Measurements from ENCODE around the gene CSTF2T.

The CSTF2T gene

GRCh38 chr10:51716981-51717380 lies 17.6 kb upstream of the CSTF2T start:
- no peaks in the 10 kb centered on the region for H3K36me3 ChIP-seq (ENCODE audit: control insufficient read depth, insufficient read depth, low read length)
- H3K4me1 ChIP-seq (ENCODE audit: control insufficient read depth, insufficient read depth, low read length), result peaks cover 5% of the 10 kb centered on the region; the same call in 1 of the 2 replicates
- H3K27me3 ChIP-seq (ENCODE audit: control insufficient read depth, insufficient read depth, low read length), result no peaks in the 10 kb centered on the region
- no peak overlapping the region for H3K27ac ChIP-seq (ENCODE audit: low read depth, low read length)
- no peak overlapping the region for H3K4me3 ChIP-seq (ENCODE audit: low read depth, low read length)
- H3K9me3 ChIP-seq (ENCODE audit: control insufficient read depth, insufficient read depth, low read length), result no peaks in the 10 kb centered on the region
- no peak overlapping the region for H3K9ac ChIP-seq (ENCODE audit: low read depth, low read length)

GRCh38 chr10:51711519-51711891 lies 12.1 kb upstream of the CSTF2T start:
- H3K9ac ChIP-seq (ENCODE audit: low read depth, low read length), result no peak overlapping the region
- peaks cover 13% of the 10 kb centered on the region for H3K4me1 ChIP-seq (ENCODE audit: control insufficient read depth, insufficient read depth, low read length)
- no peaks in the 10 kb centered on the region for H3K9me3 ChIP-seq (ENCODE audit: control insufficient read depth, insufficient read depth, low read length)
- H3K27ac ChIP-seq (ENCODE audit: low read depth, low read length), result no peak overlapping the region
- no peaks in the 10 kb centered on the region for H3K36me3 ChIP-seq (ENCODE audit: control insufficient read depth, insufficient read depth, low read length)
- no peaks in the 10 kb centered on the region for H3K27me3 ChIP-seq (ENCODE audit: control insufficient read depth, insufficient read depth, low read length)
- H3K4me3 ChIP-seq (ENCODE audit: low read depth, low read length), result no peak overlapping the region

GRCh38 chr10:51709324-51709972 lies 10.1 kb upstream of the CSTF2T start:
- Histone ChIP-seq H3K27ac (ENCODE audit: low read depth, low read length) (no peak overlapping the region), H3K36me3 (ENCODE audit: control insufficient read depth, insufficient read depth, low read length) (no peaks in the 10 kb centered on the region), H3K4me1 (ENCODE audit: control insufficient read depth, insufficient read depth, low read length) (peaks cover 13% of the 10 kb centered on the region), H3K9me3 (ENCODE audit: control insufficient read depth, insufficient read depth, low read length) (no peaks in the 10 kb centered on the region), H3K9ac (ENCODE audit: low read depth, low read length) (no peak overlapping the region), H3K4me3 (ENCODE audit: low read depth, low read length) (no peak overlapping the region), H3K27me3 (ENCODE audit: control insufficient read depth, insufficient read depth, low read length) (no peaks in the 10 kb centered on the region)

GRCh38 chr10:51708609-51709008 lies 9.2 kb upstream of the CSTF2T start:
- H3K4me3 ChIP-seq (ENCODE audit: low read depth, low read length), result no peak overlapping the region
- H3K9me3 ChIP-seq (ENCODE audit: control insufficient read depth, insufficient read depth, low read length), result no peaks in the 10 kb centered on the region
- H3K27me3 ChIP-seq (ENCODE audit: control insufficient read depth, insufficient read depth, low read length), result no peaks in the 10 kb centered on the region
- H3K4me1 ChIP-seq (ENCODE audit: control insufficient read depth, insufficient read depth, low read length), result peaks cover 13% of the 10 kb centered on the region
- no peaks in the 10 kb centered on the region for H3K36me3 ChIP-seq (ENCODE audit: control insufficient read depth, insufficient read depth, low read length)
- H3K9ac ChIP-seq (ENCODE audit: low read depth, low read length), result no peak overlapping the region
- H3K27ac ChIP-seq (ENCODE audit: low read depth, low read length), result no peak overlapping the region

GRCh38 chr10:51707821-51708424 lies 8.5 kb upstream of the CSTF2T start:
- Histone ChIP-seq H3K4me3 (ENCODE audit: low read depth, low read length) (no peak overlapping the region), H3K4me1 (ENCODE audit: control insufficient read depth, insufficient read depth, low read length) (peaks cover 13% of the 10 kb centered on the region), H3K9me3 (ENCODE audit: control insufficient read depth, insufficient read depth, low read length) (no peaks in the 10 kb centered on the region), H3K9ac (ENCODE audit: low read depth, low read length) (no peak overlapping the region), H3K36me3 (ENCODE audit: control insufficient read depth, insufficient read depth, low read length) (no peaks in the 10 kb centered on the region), H3K27ac (ENCODE audit: low read depth, low read length) (no peak overlapping the region), H3K27me3 (ENCODE audit: control insufficient read depth, insufficient read depth, low read length) (no peaks in the 10 kb centered on the region)

GRCh38 chr10:51707392-51707791 lies 8.0 kb upstream of the CSTF2T start:
- Histone ChIP-seq H3K4me3 (ENCODE audit: low read depth, low read length) (no peak overlapping the region), H3K9ac (ENCODE audit: low read depth, low read length) (no peak overlapping the region), H3K27ac (ENCODE audit: low read depth, low read length) (no peak overlapping the region), H3K4me1 (ENCODE audit: control insufficient read depth, insufficient read depth, low read length) (peaks cover 13% of the 10 kb centered on the region), H3K9me3 (ENCODE audit: control insufficient read depth, insufficient read depth, low read length) (no peaks in the 10 kb centered on the region), H3K27me3 (ENCODE audit: control insufficient read depth, insufficient read depth, low read length) (no peaks in the 10 kb centered on the region), H3K36me3 (ENCODE audit: control insufficient read depth, insufficient read depth, low read length) (no peaks in the 10 kb centered on the region)

GRCh38 chr10:51706225-51706624 lies 6.8 kb upstream of the CSTF2T start:
- Histone ChIP-seq H3K4me3 (ENCODE audit: low read depth, low read length) (no peak overlapping the region), H3K9me3 (ENCODE audit: control insufficient read depth, insufficient read depth, low read length) (no peaks in the 10 kb centered on the region), H3K27me3 (ENCODE audit: control insufficient read depth, insufficient read depth, low read length) (no peaks in the 10 kb centered on the region), H3K27ac (ENCODE audit: low read depth, low read length) (no peak overlapping the region), H3K36me3 (ENCODE audit: control insufficient read depth, insufficient read depth, low read length) (no peaks in the 10 kb centered on the region), H3K4me1 (ENCODE audit: control insufficient read depth, insufficient read depth, low read length) (peaks cover 13% of the 10 kb centered on the region), H3K9ac (ENCODE audit: low read depth, low read length) (no peak overlapping the region)

GRCh38 chr10:51705774-51706173 lies 6.4 kb upstream of the CSTF2T start:
- Histone ChIP-seq H3K4me1 (ENCODE audit: control insufficient read depth, insufficient read depth, low read length) (peaks cover 13% of the 10 kb centered on the region), H3K9ac (ENCODE audit: low read depth, low read length) (no peak overlapping the region), H3K4me3 (ENCODE audit: low read depth, low read length) (no peak overlapping the region), H3K27me3 (ENCODE audit: control insufficient read depth, insufficient read depth, low read length) (no peaks in the 10 kb centered on the region), H3K9me3 (ENCODE audit: control insufficient read depth, insufficient read depth, low read length) (no peaks in the 10 kb centered on the region), H3K36me3 (ENCODE audit: control insufficient read depth, insufficient read depth, low read length) (no peaks in the 10 kb centered on the region), H3K27ac (ENCODE audit: low read depth, low read length) (no peak overlapping the region)

GRCh38 chr10:51700228-51700817 lies 928 bp upstream of the CSTF2T start:
- Histone ChIP-seq H3K9ac (ENCODE audit: low read depth, low read length) (peak overlapping the region; percentile 95), H3K4me1 (ENCODE audit: control insufficient read depth, insufficient read depth, low read length) (peaks cover 16% of the 10 kb centered on the region)

GRCh38 chr10:51699145-51699474 lies 285 bp downstream of the CSTF2T start:
- Histone ChIP-seq H3K27me3 (ENCODE audit: control insufficient read depth, insufficient read depth, low read length) (no peaks in the 10 kb centered on the region), H3K36me3 (ENCODE audit: control insufficient read depth, insufficient read depth, low read length) (peaks cover 20% of the 10 kb centered on the region), H3K4me1 (ENCODE audit: control insufficient read depth, insufficient read depth, low read length) (peaks cover 16% of the 10 kb centered on the region), H3K27ac (ENCODE audit: low read depth, low read length) (peak overlapping the region; percentile 91), H3K9me3 (ENCODE audit: control insufficient read depth, insufficient read depth, low read length) (no peaks in the 10 kb centered on the region), H3K4me3 (ENCODE audit: low read depth, low read length) (peak overlapping the region; percentile 97), H3K9ac (ENCODE audit: low read depth, low read length) (peak overlapping the region; percentile 95)

More at GRCh38 chr10:51700228-51700817, 928 bp upstream of the CSTF2T start:
- Histone ChIP-seq H3K36me3 (ENCODE audit: control insufficient read depth, insufficient read depth, low read length) (peaks cover 20% of the 10 kb centered on the region), H3K4me3 (ENCODE audit: low read depth, low read length) (peak overlapping the region; percentile 97), H3K9me3 (ENCODE audit: control insufficient read depth, insufficient read depth, low read length) (no peaks in the 10 kb centered on the region), H3K27ac (ENCODE audit: low read depth, low read length) (peak overlapping the region; percentile 91), H3K27me3 (ENCODE audit: control insufficient read depth, insufficient read depth, low read length) (no peaks in the 10 kb centered on the region)

- Histone ChIP-seq H3K27ac (ENCODE audit: low read depth, low read length) (no peak overlapping the region), H3K4me3 (ENCODE audit: low read depth, low read length) (peak overlapping the region; percentile 97), H3K9ac (ENCODE audit: low read depth, low read length) (peak overlapping the region; percentile 95), H3K27me3 (ENCODE audit: control insufficient read depth, insufficient read depth, low read length) (no peaks in the 10 kb centered on the region), H3K4me1 (ENCODE audit: control insufficient read depth, insufficient read depth, low read length) (peaks cover 16% of the 10 kb centered on the region), H3K36me3 (ENCODE audit: control insufficient read depth, insufficient read depth, low read length) (peaks cover 20% of the 10 kb centered on the region), H3K9me3 (ENCODE audit: control insufficient read depth, insufficient read depth, low read length) (no peaks in the 10 kb centered on the region)
These were observed 827 bp downstream of the CSTF2T start for GRCh38 chr10:51698473-51699063.

Data from HUES48 (cell line).